Adrenal gland (tissue), 12 donors: ENCODE results near the gene DUSP22. TPM values are rescaled to one million over a fixed set of nuclear protein-coding genes. Genes with fewer than 3 reads are reported as not detected.

Experiments
- DNase-seq, 7 donors: peaks; one replicate each; pipeline ENCODE4 v3.0.0-alpha.2; 2019 to 2020
- H3K27ac ChIP-seq, 5 donors: fragments of 200-600 bp; sonication (generic) in 4 of 5; 1 replicate in 3 of 5; 2 replicates in 2 of 5; pipeline versions ENCODE4 v1.5.1 to v1.8.0; 2016 to 2020; ENCODE audit warnings: mild to moderate bottlenecking in 1 of 5
- H3K27me3 ChIP-seq: fragments of 200-600 bp; 2 replicates; pipeline ENCODE4 v1.8.0; 2021
- H3K36me3 ChIP-seq, 2 donors: fragments of 200-600 bp; replicated peaks in 1 of 2; 1 replicate in 1 of 2; 2 replicates in 1 of 2; pipeline versions ENCODE4 v1.5.1 to v1.8.0; 2018 to 2022
- H3K4me1 ChIP-seq, 2 donors: fragments of 200-600 bp; replicated peaks in 1 of 2; 1 replicate in 1 of 2; 2 replicates in 1 of 2; pipeline versions ENCODE4 v1.5.1 to v1.8.0; 2018 to 2021
- H3K4me3 ChIP-seq, 4 donors: fragments of 200-600 bp; sonication (generic) in 3 of 4; one replicate each; pipeline ENCODE4 v1.5.1; 2016 to 2018
- H3K9me3 ChIP-seq, 3 donors: fragments of 200-600 bp; sonication (generic) in 1 of 3; replicated peaks in 1 of 3; 1 replicate in 2 of 3; 2 replicates in 1 of 3; pipeline versions ENCODE4 v1.5.1 to v1.8.0; 2016 to 2021
- POLR2A ChIP-seq, 2 donors: fragments of 450-650 bp; IDR thresholded peaks; one replicate each; pipeline ENCODE4 v1.6.1; 2017; ENCODE audit warnings: antibody characterized with exemption in 2 of 2, mild to moderate bottlenecking in 2 of 2, moderate library complexity in 1 of 2
- WGBS, 4 donors: extraction: QIAGEN DNeasy Blood & Tissue Kit in 2 of 4; methylation state at CpG; one replicate each; pipeline versions ENCODE4 v1.1.5 to v1.1.7; 2013 to 2017; 5-methylcytosine and 5-hydroxymethylcytosine counted together
- intact Hi-C, 2 donors: fragments of 100-400 bp; cut with DNase I; formaldehyde crosslinking; loops; one replicate each; pipeline versions ENCODE4 v1.14.1 to v1.15.0; 2022 to 2023
- polyA plus RNA-seq, 3 donors: library from polyadenylated mRNA; stranded (reverse); fragments of 200-250 nt in 2 of 3; fragments of 350-450 nt in 1 of 3; fragmentation: Illumina TruSeq in 1 of 3; extraction: RNeasy Lipid Tissue Mini Kit (QIAGEN cat#74804) in 1 of 3; gene quantifications; one replicate each; pipeline ENCODE4 v1.2.3, GENCODE V29; 2013 to 2014
- total RNA-seq, 9 donors: library from RNA; depleted of rRNA in 4 of 9; stranded (reverse); fragments of >200 nt in 4 of 9; fragments of 120-200 nt in 1 of 9; fragmentation: NEBNext Ultra II Directional in 1 of 9; extraction: Animal tissue kit (Norgen Biotek cat#: 25700) in 1 of 9; gene quantifications; one replicate each; pipeline versions ENCODE4 v1.1.0 to v1.2.4, GENCODE V29; 2013 to 2023
- TF ChIP-seq, protein P1 (sequence below), 6 experiments: fragments of 450-650 bp in 4 of 6; fragments of 200-600 bp in 2 of 6; sonication (generic) in 1 of 6; IDR thresholded peaks; 1 replicate in 5 of 6; 2 replicates in 1 of 6; pipeline versions ENCODE4 v1.5.1 to v1.8.0; 2016 to 2021; ENCODE audit warnings: antibody characterized with exemption in 6 of 6, mild to moderate bottlenecking in 2 of 6, moderate library complexity in 1 of 6
- donor health status: healthy with polysubstance abuse.
- donor health status: Bipolar disorder and iron deficiency.
- donor health status: DM: yes; HTN: yes; CAD: no.
- donor health status: DM: no; HTN: no; CAD: no.
- donor health status: DM: no; HTN: no; CAD: no.
- donor health status: DM: yes; HTN: yes; CAD: no.

DUSP22 gene
- total and polyA plus RNA-seq, 12 donors = 16.7 to 39.3 (median 25.9) TPM

DNA sequence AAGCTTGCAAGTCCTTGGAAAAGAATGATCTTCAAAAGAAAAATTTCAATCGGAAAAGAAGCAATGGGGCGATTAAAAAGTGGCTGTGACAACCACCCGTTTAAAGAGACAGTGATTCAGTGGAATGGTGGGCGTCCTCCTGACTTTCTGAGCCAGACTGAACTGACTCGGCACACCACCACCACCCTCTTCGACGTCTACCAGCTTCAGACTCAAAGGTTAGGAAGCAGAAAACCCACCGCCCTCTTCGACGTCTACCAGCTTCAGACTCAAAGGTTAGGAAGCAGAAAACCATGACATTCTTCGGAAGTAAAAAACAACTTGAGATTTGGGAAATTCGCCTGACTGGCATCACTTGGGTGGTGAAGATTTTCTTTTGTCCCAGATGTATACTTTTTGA, 71.0 kb downstream of the DUSP22 start:
- Histone ChIP-seq H3K9me3 (no peaks in the 10 kb centered on the region), H3K4me3 (no peak overlapping the region), H3K27me3 (peaks cover 16% of the 10 kb centered on the region), H3K36me3 (no peaks in the 10 kb centered on the region), H3K4me1 (no peaks in the 10 kb centered on the region), H3K27ac (no peak overlapping the region)
- 79 to 84% (median 82%) methylated on average over 12 of the region's 12 CpGs for WGBS, 4 donors
- DNase-seq = no peak
- intact Hi-C loops = no loop called here
- TF ChIP-seq, protein P1, sequence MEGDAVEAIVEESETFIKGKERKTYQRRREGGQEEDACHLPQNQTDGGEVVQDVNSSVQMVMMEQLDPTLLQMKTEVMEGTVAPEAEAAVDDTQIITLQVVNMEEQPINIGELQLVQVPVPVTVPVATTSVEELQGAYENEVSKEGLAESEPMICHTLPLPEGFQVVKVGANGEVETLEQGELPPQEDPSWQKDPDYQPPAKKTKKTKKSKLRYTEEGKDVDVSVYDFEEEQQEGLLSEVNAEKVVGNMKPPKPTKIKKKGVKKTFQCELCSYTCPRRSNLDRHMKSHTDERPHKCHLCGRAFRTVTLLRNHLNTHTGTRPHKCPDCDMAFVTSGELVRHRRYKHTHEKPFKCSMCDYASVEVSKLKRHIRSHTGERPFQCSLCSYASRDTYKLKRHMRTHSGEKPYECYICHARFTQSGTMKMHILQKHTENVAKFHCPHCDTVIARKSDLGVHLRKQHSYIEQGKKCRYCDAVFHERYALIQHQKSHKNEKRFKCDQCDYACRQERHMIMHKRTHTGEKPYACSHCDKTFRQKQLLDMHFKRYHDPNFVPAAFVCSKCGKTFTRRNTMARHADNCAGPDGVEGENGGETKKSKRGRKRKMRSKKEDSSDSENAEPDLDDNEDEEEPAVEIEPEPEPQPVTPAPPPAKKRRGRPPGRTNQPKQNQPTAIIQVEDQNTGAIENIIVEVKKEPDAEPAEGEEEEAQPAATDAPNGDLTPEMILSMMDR (IDR thresholded peaks at IDR 0.05) = no peak

DNA sequence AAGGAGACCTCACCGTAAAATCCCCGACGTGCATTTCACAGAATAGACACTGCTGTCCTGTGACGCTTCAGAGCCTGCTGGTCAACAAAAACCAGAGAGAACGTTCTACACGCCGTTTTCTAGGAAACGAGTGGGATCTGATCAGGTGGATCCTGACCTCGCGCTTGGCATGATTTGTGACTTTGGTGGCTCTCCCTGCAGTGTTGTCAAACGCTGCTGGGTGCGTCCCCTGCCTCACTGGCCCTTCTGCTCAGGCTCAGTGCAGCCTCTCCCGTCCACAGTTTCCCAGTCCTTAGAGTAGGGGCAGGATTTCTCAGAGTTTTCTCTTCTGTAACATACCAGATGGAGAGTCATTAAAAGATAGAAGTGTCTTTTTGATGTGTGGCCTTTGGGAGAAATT, 71.6 kb downstream of the DUSP22 start:
- intact Hi-C loops = no loop called here
- no peaks in the 10 kb centered on the region for H3K9me3 ChIP-seq
- no peak for DNase-seq
- 86 to 90% (median 90%) methylated on average over 13 of the region's 13 CpGs for WGBS, 4 donors
- H3K4me1 ChIP-seq = no peaks in the 10 kb centered on the region
- H3K36me3 ChIP-seq = no peaks in the 10 kb centered on the region
- H3K27me3 ChIP-seq = peaks cover 18% of the 10 kb centered on the region
- no peak overlapping the region for H3K4me3 ChIP-seq
- TF ChIP-seq, protein P1 (IDR thresholded peaks at IDR 0.05) = no peak
- TF ChIP-seq POLR2A (IDR thresholded peaks at IDR 0.05) = no peak
- H3K27ac ChIP-seq = no peak overlapping the region

DNA sequence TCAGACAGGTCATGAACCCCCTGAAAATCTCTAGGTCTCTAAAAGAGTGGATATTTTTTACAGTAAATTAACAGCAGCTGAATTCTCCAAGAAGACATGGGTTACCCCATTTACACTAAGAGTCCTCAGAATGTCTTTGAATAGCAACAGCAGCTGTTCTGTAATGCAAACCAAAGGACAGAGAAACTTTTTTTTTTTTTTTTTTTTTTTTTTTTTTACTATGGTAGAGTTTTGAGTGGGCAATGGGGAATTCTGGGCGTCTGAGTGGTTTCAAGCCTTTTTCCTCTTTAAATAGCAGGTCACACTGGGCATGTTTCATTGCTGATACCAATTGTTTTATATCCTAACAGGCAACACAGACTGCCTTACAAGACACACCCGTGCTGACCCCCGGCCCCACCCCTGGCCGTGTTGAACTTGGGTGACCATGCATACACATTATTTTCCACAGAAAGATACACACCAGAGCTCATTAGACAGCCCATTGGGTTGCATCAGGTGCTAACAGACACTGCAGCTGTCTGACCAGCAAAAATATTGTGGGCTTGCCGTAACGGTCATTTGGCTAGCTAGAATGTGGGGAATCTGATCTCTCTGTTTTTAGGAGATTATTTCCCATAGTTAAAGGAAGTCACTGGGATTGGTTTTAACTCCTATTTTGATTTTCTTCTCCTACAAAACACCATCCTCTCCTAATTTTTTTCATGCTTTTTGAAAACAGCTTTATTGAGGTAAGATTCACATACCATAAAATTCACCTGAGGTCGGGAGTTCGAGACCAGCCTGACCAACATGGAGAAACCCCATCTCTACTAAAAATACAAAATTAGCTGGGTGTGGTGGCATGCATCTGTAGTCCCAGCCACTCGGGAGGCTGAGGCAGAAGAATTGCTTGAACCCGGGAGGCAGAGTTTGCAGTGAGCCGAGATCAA, 72.6 kb downstream of the DUSP22 start:
- intact Hi-C loops = no loop called here
- Histone ChIP-seq H3K36me3 (no peaks in the 10 kb centered on the region), H3K27ac (no peak overlapping the region), H3K4me3 (no peak overlapping the region), H3K4me1 (no peaks in the 10 kb centered on the region), H3K27me3 (peaks cover 28% of the 10 kb centered on the region), H3K9me3 (no peaks in the 10 kb centered on the region)
- no peak for DNase-seq
- 71 to 73% (median 71%) methylated on average over 11 of the region's 11 CpGs for WGBS, 4 donors
- no peak for TF ChIP-seq POLR2A (IDR thresholded peaks at IDR 0.05)
- TF ChIP-seq, protein P1 (IDR thresholded peaks at IDR 0.05) = no peak

DNA sequence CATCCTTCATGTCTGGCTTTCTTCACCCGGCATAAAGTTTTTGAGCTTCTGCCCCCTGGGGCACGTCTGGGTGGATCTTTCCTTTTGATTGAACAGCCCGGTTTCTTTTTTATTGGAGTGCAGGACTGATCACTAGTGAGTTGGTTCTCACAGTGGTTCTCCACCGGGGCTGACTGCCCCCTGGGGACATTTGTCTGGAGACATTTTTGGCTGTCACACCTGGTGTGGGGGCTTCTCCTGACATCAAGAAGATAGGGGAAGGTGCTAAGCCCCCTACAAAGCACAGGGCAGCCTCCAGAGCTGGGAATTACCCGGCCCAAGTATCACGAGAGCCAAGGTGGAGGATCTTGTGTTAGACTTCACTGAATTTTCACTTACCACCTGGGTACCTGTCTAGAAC, 73.5 kb downstream of the DUSP22 start:
- Histone ChIP-seq H3K9me3 (no peaks in the 10 kb centered on the region), H3K27me3 (peaks cover 36% of the 10 kb centered on the region), H3K4me3 (no peak overlapping the region), H3K4me1 (no peaks in the 10 kb centered on the region), H3K27ac (no peak overlapping the region), H3K36me3 (no peaks in the 10 kb centered on the region)
- TF ChIP-seq, protein P1 (IDR thresholded peaks at IDR 0.05) = no peak
- TF ChIP-seq POLR2A (IDR thresholded peaks at IDR 0.05) = no peak
- WGBS, 4 donors = 68 to 77% (median 74%) methylated on average over 6 of the region's 6 CpGs
- intact Hi-C loops = no loop called here
- no peak for DNase-seq
